HG03469 (cell line): ENCODE results near the gene SGMS2.

Experiments
- ATAC-seq: cut with Tn5 transposase; IDR thresholded peaks from one replicate; pipeline ENCODE4 v1.9.1; 2021; ENCODE audit warnings: mild to moderate bottlenecking, moderate library complexity, moderate number of reproducible peaks; ENCODE audit not compliant: unreplicated experiment

SGMS2 gene

DNA sequence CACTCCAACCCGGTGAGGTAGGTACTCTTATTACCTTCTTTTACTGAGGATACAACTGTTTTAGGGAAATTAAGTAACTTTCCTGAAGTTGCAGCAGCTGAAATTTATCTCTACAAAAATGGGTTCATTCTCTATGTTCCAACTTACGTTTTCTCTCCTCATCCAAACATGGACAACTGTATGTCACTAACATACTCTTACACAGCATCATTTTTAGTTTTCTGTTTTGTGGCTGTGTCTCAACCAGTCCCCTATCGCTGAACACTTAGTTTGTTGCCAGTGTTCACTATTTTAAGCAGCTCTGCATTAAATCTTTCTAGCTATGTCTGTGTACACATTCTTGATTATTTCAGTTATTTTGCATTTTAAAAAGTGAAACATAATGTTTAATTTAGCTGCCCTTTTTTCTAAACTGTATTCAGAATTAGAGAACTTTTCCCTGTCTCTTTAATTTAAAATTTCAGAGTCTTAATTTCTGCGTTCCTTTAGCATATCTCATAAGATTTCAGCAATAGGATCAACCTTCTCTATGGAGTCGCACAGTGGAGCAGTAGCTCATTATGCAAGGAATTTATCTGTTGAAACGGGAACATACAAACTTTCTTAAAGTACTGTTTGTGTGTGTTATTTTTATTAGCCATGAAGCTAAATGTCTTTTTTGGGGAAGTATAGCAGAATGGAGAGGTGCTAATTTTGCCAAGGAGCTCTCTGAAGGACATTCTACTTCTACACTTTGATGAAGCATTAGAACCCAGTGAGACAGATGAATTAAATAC, 3.8 kb downstream of the SGMS2 start:
- ATAC-seq = no peak

DNA sequence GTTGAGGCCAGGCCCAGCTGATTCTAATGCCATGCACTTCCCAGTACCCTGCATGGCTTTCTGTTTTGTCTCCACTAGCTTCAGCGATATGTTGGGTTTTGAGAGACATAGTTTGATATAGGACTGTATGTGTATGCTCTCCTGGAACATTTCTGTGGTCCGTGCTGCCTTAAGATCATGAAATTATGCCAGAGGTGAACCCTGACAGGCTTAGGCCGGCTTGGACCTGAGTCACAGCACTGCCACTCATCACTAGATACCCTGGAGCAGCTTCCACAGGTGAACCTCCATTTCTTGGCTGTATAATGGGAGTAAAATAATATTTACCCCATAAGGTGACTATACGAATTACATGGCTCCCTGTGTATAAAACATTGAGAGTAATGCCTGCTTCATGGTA, 6.4 kb downstream of the SGMS2 start:
- ATAC-seq = no peak

DNA sequence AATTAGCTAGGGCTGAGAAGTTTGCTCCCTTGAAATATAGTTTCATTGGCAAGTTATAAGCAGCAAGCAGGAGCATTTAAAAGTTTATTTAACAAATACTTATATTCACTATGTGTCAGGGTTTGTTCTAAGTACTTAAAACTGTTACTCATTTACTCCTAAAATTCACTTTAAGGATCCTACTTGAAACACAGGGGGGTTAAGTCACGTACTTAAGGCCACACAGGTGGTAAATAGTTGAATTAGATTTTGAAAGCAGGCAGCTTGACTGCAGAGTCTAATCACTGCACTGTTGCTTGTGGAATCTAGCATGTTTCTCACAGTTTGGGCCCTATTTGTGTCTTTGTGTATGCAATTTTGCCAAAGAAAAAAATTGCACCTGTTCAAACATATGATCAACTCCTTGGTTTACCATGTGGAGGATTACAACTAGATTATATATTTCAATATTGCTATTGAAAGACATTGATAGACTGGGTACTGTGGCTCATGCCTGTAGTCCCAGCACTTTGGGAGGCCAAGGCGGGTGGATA, 7.6 kb downstream of the SGMS2 start:
- no peak for ATAC-seq

GRCh38 chr4:107834241-107834794, 9.6 kb downstream of the SGMS2 start:
- ATAC-seq = no peak

DNA sequence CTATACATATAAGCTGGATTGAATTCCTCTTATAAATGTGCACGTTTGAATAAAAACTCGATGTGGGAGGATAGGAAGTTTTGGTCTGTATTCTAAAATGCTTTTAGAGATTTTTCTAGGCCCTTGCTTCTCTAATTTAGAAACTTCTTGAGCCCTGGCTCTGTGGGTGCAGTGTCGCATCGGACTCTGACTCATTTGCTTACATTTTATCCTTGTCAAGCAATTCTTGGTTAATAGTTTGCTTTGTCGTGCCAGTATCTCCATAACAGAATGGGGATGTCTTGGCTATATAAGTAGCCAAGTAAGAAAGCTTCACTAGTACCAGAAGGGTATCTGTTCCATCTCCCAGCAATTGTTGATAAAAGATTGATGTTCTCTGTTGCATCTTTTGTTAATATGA, 10.7 kb downstream of the SGMS2 start:
- no peak for ATAC-seq

DNA sequence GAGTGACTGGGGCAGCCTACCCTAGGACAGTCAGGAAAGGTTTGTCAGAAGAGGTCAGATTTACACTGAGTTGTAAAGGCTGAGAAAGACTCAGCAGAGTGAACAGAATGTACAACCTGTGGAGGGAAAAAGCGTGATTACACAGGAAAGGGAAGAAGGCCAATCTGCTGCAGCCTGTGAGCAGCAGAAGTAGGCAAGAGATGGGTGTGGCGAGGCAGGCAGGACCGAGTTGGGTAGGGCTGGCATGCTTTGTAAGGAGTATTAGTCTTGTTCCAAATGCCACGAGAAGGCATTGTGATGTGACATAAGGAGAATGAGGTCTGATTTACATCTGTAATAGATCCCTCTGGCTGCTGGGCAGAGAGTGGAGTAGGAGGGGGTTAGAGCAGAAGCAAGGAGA, 12.6 kb downstream of the SGMS2 start:
- no peak for ATAC-seq

- no peak for ATAC-seq
These were observed 13.3 kb downstream of the SGMS2 start for GRCh38 chr4:107837776-107838618.

DNA sequence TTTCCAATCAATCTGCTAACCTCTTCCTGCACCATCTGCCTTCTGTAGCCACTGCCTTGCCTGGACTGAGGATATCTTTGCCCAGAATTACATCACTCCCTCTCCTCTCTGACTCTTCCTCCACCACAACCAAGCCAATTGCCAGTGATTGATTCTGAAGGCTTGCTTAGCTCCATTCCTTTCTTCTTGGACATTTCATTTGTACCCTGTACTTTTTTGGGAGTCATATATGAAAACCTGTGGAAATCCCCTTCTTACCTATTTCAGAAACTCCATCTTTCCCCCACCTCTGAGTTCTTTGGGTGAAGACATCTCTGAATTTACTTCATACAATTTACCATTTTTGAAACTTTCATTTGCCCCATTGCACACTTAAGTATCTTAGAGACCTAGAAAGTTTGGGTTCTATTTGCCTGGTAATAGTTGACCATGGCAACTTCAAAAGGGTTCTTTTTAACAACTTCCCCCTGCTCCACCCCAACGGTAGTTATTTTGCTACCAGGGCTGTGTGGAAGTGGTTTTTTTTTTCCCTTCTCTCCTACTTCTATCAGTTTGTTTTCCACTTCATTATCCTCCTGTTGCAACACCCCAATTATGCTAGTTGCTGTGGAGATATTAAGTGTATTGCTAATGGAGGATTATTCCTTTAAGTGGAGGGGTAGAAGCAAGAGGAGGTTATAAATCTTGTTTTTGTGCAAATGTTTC, 14.3 kb downstream of the SGMS2 start:
- ATAC-seq = no peak

GRCh38 chr4:107843391-107843790, 18.7 kb downstream of the SGMS2 start:
- no peak for ATAC-seq

DNA sequence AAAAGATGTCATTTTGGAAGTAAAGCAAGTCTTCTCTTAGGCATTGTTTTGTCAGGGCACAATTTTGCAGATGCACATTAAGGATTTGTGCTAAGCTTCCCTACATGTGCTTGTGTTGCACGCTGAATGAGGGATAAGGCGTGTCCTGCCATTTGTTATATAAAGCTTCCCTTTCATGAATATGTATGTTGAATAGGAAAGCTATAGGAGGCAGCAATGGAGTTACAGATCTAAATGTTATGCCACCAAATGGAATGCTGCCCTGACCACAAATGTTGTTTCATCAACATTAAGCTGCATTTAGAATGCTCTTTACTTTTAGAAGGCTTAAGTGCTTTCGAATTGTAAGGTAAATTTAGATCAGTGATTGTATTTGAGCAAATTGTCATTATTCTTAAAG, 20.9 kb downstream of the SGMS2 start:
- no peak for ATAC-seq

- no peak for ATAC-seq
These were observed 25.7 kb downstream of the SGMS2 start for GRCh38 chr4:107850438-107850837.

- no peak for ATAC-seq
These were observed 29.0 kb downstream of the SGMS2 start for GRCh38 chr4:107853444-107854355.

- ATAC-seq = no peak
These were observed 29.8 kb downstream of the SGMS2 start for GRCh38 chr4:107854356-107855022.

GRCh38 chr4:107855723-107856122, 31.0 kb downstream of the SGMS2 start:
- no peak for ATAC-seq

GRCh38 chr4:107856901-107857300, 32.2 kb downstream of the SGMS2 start:
- no peak for ATAC-seq

GRCh38 chr4:107857741-107858140, 33.0 kb downstream of the SGMS2 start:
- no peak for ATAC-seq

GRCh38 chr4:107858158-107858742, 33.5 kb downstream of the SGMS2 start:
- no peak for ATAC-seq

GRCh38 chr4:107862658-107863057, 37.9 kb downstream of the SGMS2 start:
- ATAC-seq = no peak

- no peak for ATAC-seq
These were observed 38.7 kb downstream of the SGMS2 start for GRCh38 chr4:107863416-107863815.
